ENCODE data around the gene C2orf15. TPM values are rescaled to one million over a fixed set of nuclear protein-coding genes. Genes with fewer than 3 reads are reported as not detected.
A peak's percentile ranks its signal among the peaks of the same experiment; 100 is the strongest.

The C2orf15 gene
- total and polyA plus RNA-seq, 10 of the 15 experiments (the other 5 are each of a cell fraction or from before 2014, with no cell fraction given): 1.4 to 3.4 (median 2.4) TPM

DNA sequence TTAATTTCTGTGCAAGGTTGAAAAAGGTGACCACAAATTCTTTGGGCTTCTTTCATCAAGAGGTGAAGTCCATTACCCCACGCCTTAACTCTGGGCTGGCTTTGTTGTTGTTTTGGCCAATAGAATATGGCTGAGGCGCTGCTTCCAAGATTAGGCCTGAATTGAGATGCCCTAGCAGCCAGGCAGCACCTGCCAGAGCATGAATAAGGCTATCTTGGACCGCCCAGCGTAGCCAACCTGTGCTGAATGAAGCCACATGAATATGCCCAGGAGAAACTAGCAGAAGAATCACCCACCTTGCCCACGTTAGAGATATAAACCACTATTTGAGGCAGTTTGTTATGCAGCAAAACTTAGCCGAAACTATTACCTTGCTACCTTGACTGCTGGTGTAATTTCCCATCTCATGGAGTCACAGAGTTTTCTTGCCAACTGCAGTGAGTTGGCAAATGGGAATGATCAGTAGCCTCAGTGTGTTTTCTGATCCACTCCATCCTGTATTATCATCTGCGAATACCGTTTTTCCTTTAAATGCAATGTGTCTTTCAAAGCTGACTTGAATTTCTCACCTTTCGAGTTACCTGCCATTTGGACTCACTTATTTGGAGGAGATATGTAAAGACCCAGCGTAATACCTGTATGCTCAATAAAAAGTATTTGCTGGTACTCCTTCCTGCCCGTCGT is 12.6 kb downstream of the C2orf15 start:
- TSS peak; percentile 86 for BruUV-seq (replicated peaks)
- ChIA-PET POLR2A (interaction anchor here (0.6 to 4.0 kb wide), 5 partner anchors 13 to 183 kb away, joined by 3 to 26 read pairs (median 10); partner anchors contain the start of genes C2orf15 and EIF5B), CTCF (interaction anchor here (0.6 to 2.3 kb wide), 3 partner anchors 26 to 183 kb away, joined by 3 to 10 read pairs (median 3); partner anchors contain the start of genes MITD1 and MRPL30), RAD21 (ENCODE audit: unreplicated experiment) (interaction anchor here (1.1 to 1.4 kb wide), 2 partner anchors 13 kb away, joined by 4 to 8 read pairs; no protein-coding TSS in a partner anchor), SMC1A (ENCODE audit: uncharacterized antibody, unreplicated experiment) (interaction anchor here (0.9 to 2.3 kb wide), 7 partner anchors 10 to 64 kb away, joined by 3 to 11 read pairs (median 3); partner anchors contain the start of gene C2orf15)
- Histone ChIP-seq H3K9me3 (replicated peaks; ENCODE audit: control insufficient read depth, insufficient read depth, low read length) (no peaks in the 10 kb centered on the region), H3K4me3 (peak overlapping the region; percentile 78), H2AFZ (ENCODE audit: control insufficient read depth, low read depth, low read length) (peak overlapping the region; percentile 95), H3K4me1 (ENCODE audit: control insufficient read depth, insufficient read depth, low read length) (no peaks in the 10 kb centered on the region), H3K27ac (ENCODE audit: control insufficient read depth, insufficient read depth) (peak overlapping the region; percentile 76), H3K4me2 (ENCODE audit: control insufficient read depth, insufficient read depth) (peak overlapping the region; percentile 32), H3K79me2 (ENCODE audit: control insufficient read depth, insufficient read depth, low read length) (peaks cover 11% of the 10 kb centered on the region), H3K36me3 (ENCODE audit: control insufficient read depth in 2 of 2, insufficient read depth in 2 of 2, low read length in 1 of 2) (no peaks in the 10 kb centered on the region), H4K20me1 (ENCODE audit: control insufficient read depth, insufficient read depth) (no peaks in the 10 kb centered on the region), H3K27me3 (replicated peaks in 1 of 2; ENCODE audit: control insufficient read depth in 2 of 2, insufficient read depth in 2 of 2, low read length in 1 of 2) (no peaks in the 10 kb centered on the region), H3K9ac (ENCODE audit: control insufficient read depth, insufficient read depth, low read length) (peak overlapping the region; percentile 84)
- 40% methylated on average over 12 of the region's 12 CpGs for WGBS (ENCODE audit: insufficient coverage, insufficient replicate concordance, low lambda C conversion rate, missing lambda C conversion rate)
- DNase-seq (ENCODE audit: low read depth, low spot score) (no peak), ATAC-seq (no peak), FAIRE-seq (peak; percentile 75)
- intact Hi-C loops (cut with micrococcal nuclease; ENCODE audit: unreplicated experiment): loop anchor here (1.0 to 10.0 kb wide), 2 partner anchors 182 to 509 kb away; partner anchors contain the start of gene TXNDC9
- in situ Hi-C loops (cut with MboI): no loop called here
- TF ChIP-seq SREBF2 (IDR thresholded peaks at IDR 0.05; ENCODE audit: low read length) (no peak), PAX8 (IDR thresholded peaks at IDR 0.05) (no peak), NBN (IDR thresholded peaks at IDR 0.05) (no peak), MYC (IDR thresholded peaks at IDR 0.05; ENCODE audit: insufficient read depth, insufficient read length, insufficient replicate concordance, low read length, severe bottlenecking) (no peak), PML (IDR thresholded peaks at IDR 0.05; ENCODE audit: low read length) (no peak), NR2C1 (IDR thresholded peaks at IDR 0.05) (no peak), NR2C2 (IDR thresholded peaks at IDR 0.05; ENCODE audit: borderline replicate concordance, control insufficient read depth, insufficient read length, low read depth) (no peak), TCF3 (IDR thresholded peaks at IDR 0.05; ENCODE audit: borderline replicate concordance, insufficient read depth, low read depth, low read length) (no peak), RBBP5 (conservative IDR thresholded peaks at IDR 0.05) (no peak), HDGF (IDR thresholded peaks at IDR 0.05) (no peak), ATF7 (IDR thresholded peaks at IDR 0.05; ENCODE audit: low read depth) (no peak)
- TF ChIP-seq, protein P1, sequence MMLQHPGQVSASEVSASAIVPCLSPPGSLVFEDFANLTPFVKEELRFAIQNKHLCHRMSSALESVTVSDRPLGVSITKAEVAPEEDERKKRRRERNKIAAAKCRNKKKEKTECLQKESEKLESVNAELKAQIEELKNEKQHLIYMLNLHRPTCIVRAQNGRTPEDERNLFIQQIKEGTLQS (IDR thresholded peaks at IDR 0.05; ENCODE audit: borderline replicate concordance, extremely low read depth, low read depth, low read length): no peak
- TF ChIP-seq, protein P2, sequence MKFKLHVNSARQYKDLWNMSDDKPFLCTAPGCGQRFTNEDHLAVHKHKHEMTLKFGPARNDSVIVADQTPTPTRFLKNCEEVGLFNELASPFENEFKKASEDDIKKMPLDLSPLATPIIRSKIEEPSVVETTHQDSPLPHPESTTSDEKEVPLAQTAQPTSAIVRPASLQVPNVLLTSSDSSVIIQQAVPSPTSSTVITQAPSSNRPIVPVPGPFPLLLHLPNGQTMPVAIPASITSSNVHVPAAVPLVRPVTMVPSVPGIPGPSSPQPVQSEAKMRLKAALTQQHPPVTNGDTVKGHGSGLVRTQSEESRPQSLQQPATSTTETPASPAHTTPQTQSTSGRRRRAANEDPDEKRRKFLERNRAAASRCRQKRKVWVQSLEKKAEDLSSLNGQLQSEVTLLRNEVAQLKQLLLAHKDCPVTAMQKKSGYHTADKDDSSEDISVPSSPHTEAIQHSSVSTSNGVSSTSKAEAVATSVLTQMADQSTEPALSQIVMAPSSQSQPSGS (IDR thresholded peaks at IDR 0.05; ENCODE audit: low read length): no peak
- TF ChIP-seq, protein P3, sequence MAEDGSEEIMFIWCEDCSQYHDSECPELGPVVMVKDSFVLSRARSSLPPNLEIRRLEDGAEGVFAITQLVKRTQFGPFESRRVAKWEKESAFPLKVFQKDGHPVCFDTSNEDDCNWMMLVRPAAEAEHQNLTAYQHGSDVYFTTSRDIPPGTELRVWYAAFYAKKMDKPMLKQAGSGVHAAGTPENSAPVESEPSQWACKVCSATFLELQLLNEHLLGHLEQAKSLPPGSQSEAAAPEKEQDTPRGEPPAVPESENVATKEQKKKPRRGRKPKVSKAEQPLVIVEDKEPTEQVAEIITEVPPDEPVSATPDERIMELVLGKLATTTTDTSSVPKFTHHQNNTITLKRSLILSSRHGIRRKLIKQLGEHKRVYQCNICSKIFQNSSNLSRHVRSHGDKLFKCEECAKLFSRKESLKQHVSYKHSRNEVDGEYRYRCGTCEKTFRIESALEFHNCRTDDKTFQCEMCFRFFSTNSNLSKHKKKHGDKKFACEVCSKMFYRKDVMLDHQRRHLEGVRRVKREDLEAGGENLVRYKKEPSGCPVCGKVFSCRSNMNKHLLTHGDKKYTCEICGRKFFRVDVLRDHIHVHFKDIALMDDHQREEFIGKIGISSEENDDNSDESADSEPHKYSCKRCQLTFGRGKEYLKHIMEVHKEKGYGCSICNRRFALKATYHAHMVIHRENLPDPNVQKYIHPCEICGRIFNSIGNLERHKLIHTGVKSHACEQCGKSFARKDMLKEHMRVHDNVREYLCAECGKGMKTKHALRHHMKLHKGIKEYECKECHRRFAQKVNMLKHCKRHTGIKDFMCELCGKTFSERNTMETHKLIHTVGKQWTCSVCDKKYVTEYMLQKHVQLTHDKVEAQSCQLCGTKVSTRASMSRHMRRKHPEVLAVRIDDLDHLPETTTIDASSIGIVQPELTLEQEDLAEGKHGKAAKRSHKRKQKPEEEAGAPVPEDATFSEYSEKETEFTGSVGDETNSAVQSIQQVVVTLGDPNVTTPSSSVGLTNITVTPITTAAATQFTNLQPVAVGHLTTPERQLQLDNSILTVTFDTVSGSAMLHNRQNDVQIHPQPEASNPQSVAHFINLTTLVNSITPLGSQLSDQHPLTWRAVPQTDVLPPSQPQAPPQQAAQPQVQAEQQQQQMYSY (CRISPR knock-in tag; IDR thresholded peaks at IDR 0.05): no peak
- TF ChIP-seq, protein P4, sequence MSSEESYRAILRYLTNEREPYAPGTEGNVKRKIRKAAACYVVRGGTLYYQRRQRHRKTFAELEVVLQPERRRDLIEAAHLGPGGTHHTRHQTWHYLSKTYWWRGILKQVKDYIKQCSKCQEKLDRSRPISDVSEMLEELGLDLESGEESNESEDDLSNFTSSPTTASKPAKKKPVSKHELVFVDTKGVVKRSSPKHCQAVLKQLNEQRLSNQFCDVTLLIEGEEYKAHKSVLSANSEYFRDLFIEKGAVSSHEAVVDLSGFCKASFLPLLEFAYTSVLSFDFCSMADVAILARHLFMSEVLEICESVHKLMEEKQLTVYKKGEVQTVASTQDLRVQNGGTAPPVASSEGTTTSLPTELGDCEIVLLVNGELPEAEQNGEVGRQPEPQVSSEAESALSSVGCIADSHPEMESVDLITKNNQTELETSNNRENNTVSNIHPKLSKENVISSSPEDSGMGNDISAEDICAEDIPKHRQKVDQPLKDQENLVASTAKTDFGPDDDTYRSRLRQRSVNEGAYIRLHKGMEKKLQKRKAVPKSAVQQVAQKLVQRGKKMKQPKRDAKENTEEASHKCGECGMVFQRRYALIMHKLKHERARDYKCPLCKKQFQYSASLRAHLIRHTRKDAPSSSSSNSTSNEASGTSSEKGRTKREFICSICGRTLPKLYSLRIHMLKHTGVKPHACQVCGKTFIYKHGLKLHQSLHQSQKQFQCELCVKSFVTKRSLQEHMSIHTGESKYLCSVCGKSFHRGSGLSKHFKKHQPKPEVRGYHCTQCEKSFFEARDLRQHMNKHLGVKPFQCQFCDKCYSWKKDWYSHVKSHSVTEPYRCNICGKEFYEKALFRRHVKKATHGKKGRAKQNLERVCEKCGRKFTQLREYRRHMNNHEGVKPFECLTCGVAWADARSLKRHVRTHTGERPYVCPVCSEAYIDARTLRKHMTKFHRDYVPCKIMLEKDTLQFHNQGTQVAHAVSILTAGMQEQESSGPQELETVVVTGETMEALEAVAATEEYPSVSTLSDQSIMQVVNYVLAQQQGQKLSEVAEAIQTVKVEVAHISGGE (CRISPR knock-in tag; IDR thresholded peaks at IDR 0.05): no peak
